Measurements from ENCODE around the gene TYK2. TPM values are rescaled to one million over a fixed set of nuclear protein-coding genes. Genes with fewer than 3 reads are reported as not detected.

TYK2 gene
- total RNA-seq, 1 experiment from 2014 or later, result 104 TPM

DNA sequence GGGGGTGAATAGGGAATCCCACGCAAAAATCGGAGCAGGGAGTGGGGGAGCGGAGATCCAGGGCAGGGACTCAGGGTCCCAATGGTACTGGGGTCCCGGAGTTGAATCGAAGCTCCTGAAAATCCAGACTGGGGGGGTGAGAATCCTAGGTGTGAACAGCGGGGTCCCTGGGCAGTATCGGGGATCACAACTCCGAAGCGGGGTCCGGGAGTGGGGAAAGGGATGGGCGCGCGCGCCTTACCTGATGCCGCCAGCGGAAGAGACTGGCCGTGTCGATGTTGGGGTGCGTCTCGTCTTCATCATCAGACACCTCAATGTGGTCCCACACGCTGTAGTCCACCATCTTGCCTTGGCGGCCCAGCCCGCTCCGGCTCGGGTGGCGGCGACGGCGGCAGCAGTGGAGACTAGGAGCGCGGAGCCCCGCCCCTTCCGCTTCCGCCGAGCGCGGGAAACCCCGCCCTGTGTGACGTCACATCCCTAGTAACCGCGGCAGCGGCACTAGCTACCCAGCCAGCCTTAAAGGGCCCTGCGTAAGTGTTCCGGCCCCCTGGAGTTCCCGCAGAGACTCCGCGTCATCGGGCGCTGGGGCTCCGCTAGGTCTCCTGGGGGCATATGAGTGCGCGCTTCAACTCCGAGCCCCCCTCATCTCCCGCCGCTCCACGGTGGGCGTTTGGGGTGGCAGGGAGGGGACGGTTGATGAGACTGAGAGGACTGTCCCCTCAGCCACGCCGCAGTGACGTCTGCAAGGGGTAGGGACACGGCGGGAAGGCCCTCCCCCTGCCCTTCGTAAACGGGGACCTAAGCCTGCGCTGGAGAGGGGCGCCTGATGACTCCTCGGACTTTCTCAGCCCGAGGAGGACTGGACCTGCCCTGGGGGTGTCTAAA, 23.0 kb upstream of the TYK2 start, which contains the start of gene CDC37:
TSS of gene CDC37 (minus strand) at position 406 of the 885 bp plus-strand sequence. CDS start at position 343, 63 bp downstream.
- in situ Hi-C loops (cut with HindIII; ENCODE audit: low pct_unique_long_range_greater_than_20kb, low sequenced_read_pairs), result no loop called here
- ATAC-seq (peak; percentile 94), DNase-seq (ENCODE audit: low read depth, low spot score) (peak; percentile 73)
- Histone ChIP-seq H3K9me3 (ENCODE audit: control insufficient read depth, insufficient read depth, low read depth, low read length) (no peaks in the 10 kb centered on the region), H3K27me3 (ENCODE audit: control insufficient read depth, insufficient read depth, low read length) (no peaks in the 10 kb centered on the region), H3K4me1 (ENCODE audit: control insufficient read depth, insufficient read depth, low read length) (peaks cover 9% of the 10 kb centered on the region; the same call in 1 of the 2 replicates), H3K36me3 (ENCODE audit: control insufficient read depth, insufficient read depth, low read length) (peaks cover 2% of the 10 kb centered on the region), H3K4me3 (ENCODE audit: low read depth in 2 of 2, low read length in 2 of 2) (peak within 1 kb of the TSS; percentile 79 to 99), H3K27ac (ENCODE audit: low read length) (peak within 1 kb of the TSS; percentile 94)
- POLR2A ChIA-PET, result interaction anchor here (0.6 kb wide), 2 partner anchors 21 to 136 kb away, joined by 4 read pairs; no protein-coding TSS in a partner anchor
- BruUV-seq (replicated peaks), result TSS peak; percentile 77
- TF ChIP-seq POLR2AphosphoS5 (IDR thresholded peaks at IDR 0.05; ENCODE audit: low read depth, low read length) (peak; percentile 85), SIN3A (IDR thresholded peaks at IDR 0.05; ENCODE audit: borderline replicate concordance, insufficient read depth, low read depth, low read length) (peak; percentile 100)
- TF ChIP-seq, protein P1, sequence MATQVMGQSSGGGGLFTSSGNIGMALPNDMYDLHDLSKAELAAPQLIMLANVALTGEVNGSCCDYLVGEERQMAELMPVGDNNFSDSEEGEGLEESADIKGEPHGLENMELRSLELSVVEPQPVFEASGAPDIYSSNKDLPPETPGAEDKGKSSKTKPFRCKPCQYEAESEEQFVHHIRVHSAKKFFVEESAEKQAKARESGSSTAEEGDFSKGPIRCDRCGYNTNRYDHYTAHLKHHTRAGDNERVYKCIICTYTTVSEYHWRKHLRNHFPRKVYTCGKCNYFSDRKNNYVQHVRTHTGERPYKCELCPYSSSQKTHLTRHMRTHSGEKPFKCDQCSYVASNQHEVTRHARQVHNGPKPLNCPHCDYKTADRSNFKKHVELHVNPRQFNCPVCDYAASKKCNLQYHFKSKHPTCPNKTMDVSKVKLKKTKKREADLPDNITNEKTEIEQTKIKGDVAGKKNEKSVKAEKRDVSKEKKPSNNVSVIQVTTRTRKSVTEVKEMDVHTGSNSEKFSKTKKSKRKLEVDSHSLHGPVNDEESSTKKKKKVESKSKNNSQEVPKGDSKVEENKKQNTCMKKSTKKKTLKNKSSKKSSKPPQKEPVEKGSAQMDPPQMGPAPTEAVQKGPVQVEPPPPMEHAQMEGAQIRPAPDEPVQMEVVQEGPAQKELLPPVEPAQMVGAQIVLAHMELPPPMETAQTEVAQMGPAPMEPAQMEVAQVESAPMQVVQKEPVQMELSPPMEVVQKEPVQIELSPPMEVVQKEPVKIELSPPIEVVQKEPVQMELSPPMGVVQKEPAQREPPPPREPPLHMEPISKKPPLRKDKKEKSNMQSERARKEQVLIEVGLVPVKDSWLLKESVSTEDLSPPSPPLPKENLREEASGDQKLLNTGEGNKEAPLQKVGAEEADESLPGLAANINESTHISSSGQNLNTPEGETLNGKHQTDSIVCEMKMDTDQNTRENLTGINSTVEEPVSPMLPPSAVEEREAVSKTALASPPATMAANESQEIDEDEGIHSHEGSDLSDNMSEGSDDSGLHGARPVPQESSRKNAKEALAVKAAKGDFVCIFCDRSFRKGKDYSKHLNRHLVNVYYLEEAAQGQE (IDR thresholded peaks at IDR 0.05; ENCODE audit: insufficient read depth in 1 of 2, low read depth in 2 of 2, low read length in 1 of 2), result no peak
- CTCF ChIA-PET, result interaction anchor here (0.6 to 1.2 kb wide), 8 partner anchors 15 to 244 kb away, joined by 3 to 12 read pairs (median 6); no protein-coding TSS in a partner anchor
- intact Hi-C loops (cut with micrococcal nuclease; ENCODE audit: unreplicated experiment), result no loop called here

DNA sequence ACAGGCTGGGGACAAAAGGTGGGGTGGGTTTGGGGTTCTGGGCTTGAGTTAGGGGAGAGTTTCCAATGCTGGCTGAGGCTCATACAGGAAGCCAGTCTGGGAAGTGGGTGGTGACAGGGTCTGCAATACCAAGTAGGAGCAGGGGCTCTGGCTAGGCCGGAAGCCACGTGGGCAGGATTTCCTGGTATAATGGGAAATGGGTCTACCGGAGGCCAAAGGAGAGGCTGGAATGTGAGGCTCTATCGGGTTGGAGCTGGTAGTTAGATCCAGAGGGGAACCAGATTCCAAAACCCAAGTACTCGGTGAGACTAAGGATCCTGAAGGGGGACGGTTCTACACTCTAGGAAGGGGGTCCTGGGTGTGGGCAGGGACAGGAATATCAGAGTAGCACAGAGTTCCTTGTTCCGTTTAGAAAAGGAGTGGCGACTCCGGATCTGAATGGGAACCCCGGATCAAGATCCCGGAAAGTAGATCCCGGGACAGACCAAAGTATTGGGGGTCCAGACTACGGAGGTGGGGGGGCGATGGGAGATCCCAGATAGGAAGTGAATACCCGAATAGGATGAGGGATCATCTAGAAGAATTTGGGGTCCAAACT, 22.2 kb upstream of the TYK2 start:
- peak overlapping the region; percentile 94 for H3K27ac ChIP-seq (ENCODE audit: low read length)
- peak overlapping the region; percentile 79 to 99 for H3K4me3 ChIP-seq (ENCODE audit: low read depth in 2 of 2, low read length in 2 of 2)
- intact Hi-C loops (cut with micrococcal nuclease; ENCODE audit: unreplicated experiment), result no loop called here
- ATAC-seq (no peak), DNase-seq (ENCODE audit: low read depth, low spot score) (no peak)
- in situ Hi-C loops (cut with HindIII; ENCODE audit: low pct_unique_long_range_greater_than_20kb, low sequenced_read_pairs), result no loop called here
- H3K9me3 ChIP-seq (ENCODE audit: control insufficient read depth, insufficient read depth, low read depth, low read length), result no peaks in the 10 kb centered on the region
- H3K4me1 ChIP-seq (ENCODE audit: control insufficient read depth, insufficient read depth, low read length), result peaks cover 9% of the 10 kb centered on the region; the same call in 1 of the 2 replicates
- H3K27me3 ChIP-seq (ENCODE audit: control insufficient read depth, insufficient read depth, low read length), result no peaks in the 10 kb centered on the region
- H3K36me3 ChIP-seq (ENCODE audit: control insufficient read depth, insufficient read depth, low read length), result peaks cover 2% of the 10 kb centered on the region
- no peak for TF ChIP-seq POLR2AphosphoS5 (IDR thresholded peaks at IDR 0.05; ENCODE audit: low read depth, low read length)
- no peak for TF ChIP-seq SIN3A (IDR thresholded peaks at IDR 0.05; ENCODE audit: borderline replicate concordance, insufficient read depth, low read depth, low read length)
- TF ChIP-seq, protein P1 (IDR thresholded peaks at IDR 0.05; ENCODE audit: insufficient read depth in 1 of 2, low read depth in 2 of 2, low read length in 1 of 2), result no peak
- TF ChIP-seq, protein P2, sequence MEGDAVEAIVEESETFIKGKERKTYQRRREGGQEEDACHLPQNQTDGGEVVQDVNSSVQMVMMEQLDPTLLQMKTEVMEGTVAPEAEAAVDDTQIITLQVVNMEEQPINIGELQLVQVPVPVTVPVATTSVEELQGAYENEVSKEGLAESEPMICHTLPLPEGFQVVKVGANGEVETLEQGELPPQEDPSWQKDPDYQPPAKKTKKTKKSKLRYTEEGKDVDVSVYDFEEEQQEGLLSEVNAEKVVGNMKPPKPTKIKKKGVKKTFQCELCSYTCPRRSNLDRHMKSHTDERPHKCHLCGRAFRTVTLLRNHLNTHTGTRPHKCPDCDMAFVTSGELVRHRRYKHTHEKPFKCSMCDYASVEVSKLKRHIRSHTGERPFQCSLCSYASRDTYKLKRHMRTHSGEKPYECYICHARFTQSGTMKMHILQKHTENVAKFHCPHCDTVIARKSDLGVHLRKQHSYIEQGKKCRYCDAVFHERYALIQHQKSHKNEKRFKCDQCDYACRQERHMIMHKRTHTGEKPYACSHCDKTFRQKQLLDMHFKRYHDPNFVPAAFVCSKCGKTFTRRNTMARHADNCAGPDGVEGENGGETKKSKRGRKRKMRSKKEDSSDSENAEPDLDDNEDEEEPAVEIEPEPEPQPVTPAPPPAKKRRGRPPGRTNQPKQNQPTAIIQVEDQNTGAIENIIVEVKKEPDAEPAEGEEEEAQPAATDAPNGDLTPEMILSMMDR (IDR thresholded peaks at IDR 0.05), result no peak
- no peak for TF ChIP-seq TCF7L2 (IDR thresholded peaks at IDR 0.05; ENCODE audit: low read depth, low read length)
- ChIA-PET CTCF (no interaction called here), POLR2A (interaction anchor here (0.6 kb wide), 2 partner anchors 16 to 135 kb away, joined by 4 read pairs; no protein-coding TSS in a partner anchor)
- no TSS peak for BruUV-seq (replicated peaks)
